HFFc6 (cell line): ENCODE results near the gene DENND5B. TPM values are rescaled to one million over a fixed set of nuclear protein-coding genes. Genes with fewer than 3 reads are reported as not detected.
"Not testable (repeated sequence)": the region's sequence is repeated elsewhere in the genome, so short reads cannot be mapped to it uniquely, and the experiment has no call there.

Source experiments
- DNase-seq: peaks from one replicate; pipeline ENCODE4 v3.0.0-alpha.2; 2018
- H3K27ac Mint-ChIP-seq: 2 replicates; pipeline ENCODE4 v1.8.0; 2020; ENCODE audit warnings: mild to moderate bottlenecking, mixed read lengths
- H3K27me3 Mint-ChIP-seq: 2 replicates; pipeline ENCODE4 v1.8.0; 2021; ENCODE audit warnings: mild to moderate bottlenecking, moderate library complexity, mixed read lengths; ENCODE audit not compliant: insufficient read depth
- H3K36me3 Mint-ChIP-seq: 2 replicates; pipeline ENCODE4 v1.8.0; 2021; ENCODE audit warnings: low read depth, mixed read lengths
- H3K4me1 Mint-ChIP-seq: 2 replicates; pipeline ENCODE4 v1.8.0; 2020; ENCODE audit warnings: low read depth, mixed read lengths
- H3K4me3 Mint-ChIP-seq: 2 replicates; pipeline ENCODE4 v1.8.0; 2020; ENCODE audit warnings: mild to moderate bottlenecking, moderate library complexity, mixed read lengths
- H3K9me3 Mint-ChIP-seq: 2 replicates; pipeline ENCODE4 v1.8.0; 2020; ENCODE audit warnings: mild to moderate bottlenecking, mixed read lengths
- total RNA-seq, 6 experiments: library from RNA; stranded (reverse); fragmentation: NEBNext Ultra II Directional; extraction: Animal tissue kit (Norgen Biotek cat#: 25700); gene quantifications; 2 replicates in 1 of 6; 3 replicates in 5 of 6; pipeline ENCODE4 v1.2.3, GENCODE V29; 2021
- TF ChIP-seq, protein P1 (sequence below): fragments of 200-600 bp; sonication (generic); IDR thresholded peaks from 2 replicates; pipeline ENCODE4 v1.5.0; 2021; ENCODE audit warnings: antibody characterized with exemption, mild to moderate bottlenecking

Gene DENND5B
- total RNA-seq, 6 experiments from 2014 or later: 9.5 to 11.4 (median 10.1) TPM

DNA sequence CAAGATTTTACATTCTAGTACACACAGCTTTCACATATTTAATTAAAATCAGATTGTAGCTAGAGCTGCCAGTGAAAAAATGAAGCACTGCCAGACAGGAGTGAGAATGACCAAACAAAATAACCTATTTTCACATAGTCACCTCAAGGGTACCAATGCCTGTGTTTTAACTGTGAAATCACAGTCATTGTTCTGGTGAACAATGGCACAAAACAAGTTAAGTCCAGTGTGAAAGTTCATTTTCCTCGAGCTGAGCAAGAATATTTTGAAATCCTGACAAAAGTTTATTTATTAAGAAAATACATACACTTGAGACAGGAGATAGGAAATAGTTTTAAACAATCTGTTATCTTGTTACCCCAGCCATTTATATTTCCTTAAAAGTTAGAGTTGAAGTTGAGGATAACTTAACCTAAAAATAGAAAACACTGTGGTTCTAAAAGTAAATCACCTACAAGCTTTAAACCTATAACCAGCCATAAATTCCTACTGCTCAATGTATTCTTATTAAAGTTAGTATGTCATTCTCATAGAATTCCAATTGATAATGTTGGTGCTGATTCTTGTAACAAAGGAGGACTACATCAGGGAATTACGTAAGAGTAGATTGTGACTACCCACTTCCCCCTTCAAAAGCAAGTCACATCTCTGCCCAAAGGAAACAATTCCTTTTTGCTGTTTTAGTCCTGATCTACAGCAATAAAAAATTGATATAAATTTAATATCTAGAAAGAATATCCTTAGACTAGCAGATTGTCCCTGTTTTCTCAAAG is 15.9 kb downstream of the DENND5B start:
- Mint-ChIP-seq H3K27ac (no peak overlapping the region), H3K4me1 (peaks cover 37% of the 10 kb centered on the region), H3K9me3 (no peaks in the 10 kb centered on the region), H3K27me3 (peaks cover 2% of the 10 kb centered on the region; the same call in 1 of the 2 replicates), H3K36me3 (no peaks in the 10 kb centered on the region), H3K4me3 (no peak overlapping the region)
- DNase-seq: no peak
- TF ChIP-seq, protein P1, sequence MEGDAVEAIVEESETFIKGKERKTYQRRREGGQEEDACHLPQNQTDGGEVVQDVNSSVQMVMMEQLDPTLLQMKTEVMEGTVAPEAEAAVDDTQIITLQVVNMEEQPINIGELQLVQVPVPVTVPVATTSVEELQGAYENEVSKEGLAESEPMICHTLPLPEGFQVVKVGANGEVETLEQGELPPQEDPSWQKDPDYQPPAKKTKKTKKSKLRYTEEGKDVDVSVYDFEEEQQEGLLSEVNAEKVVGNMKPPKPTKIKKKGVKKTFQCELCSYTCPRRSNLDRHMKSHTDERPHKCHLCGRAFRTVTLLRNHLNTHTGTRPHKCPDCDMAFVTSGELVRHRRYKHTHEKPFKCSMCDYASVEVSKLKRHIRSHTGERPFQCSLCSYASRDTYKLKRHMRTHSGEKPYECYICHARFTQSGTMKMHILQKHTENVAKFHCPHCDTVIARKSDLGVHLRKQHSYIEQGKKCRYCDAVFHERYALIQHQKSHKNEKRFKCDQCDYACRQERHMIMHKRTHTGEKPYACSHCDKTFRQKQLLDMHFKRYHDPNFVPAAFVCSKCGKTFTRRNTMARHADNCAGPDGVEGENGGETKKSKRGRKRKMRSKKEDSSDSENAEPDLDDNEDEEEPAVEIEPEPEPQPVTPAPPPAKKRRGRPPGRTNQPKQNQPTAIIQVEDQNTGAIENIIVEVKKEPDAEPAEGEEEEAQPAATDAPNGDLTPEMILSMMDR: no peak

DNA sequence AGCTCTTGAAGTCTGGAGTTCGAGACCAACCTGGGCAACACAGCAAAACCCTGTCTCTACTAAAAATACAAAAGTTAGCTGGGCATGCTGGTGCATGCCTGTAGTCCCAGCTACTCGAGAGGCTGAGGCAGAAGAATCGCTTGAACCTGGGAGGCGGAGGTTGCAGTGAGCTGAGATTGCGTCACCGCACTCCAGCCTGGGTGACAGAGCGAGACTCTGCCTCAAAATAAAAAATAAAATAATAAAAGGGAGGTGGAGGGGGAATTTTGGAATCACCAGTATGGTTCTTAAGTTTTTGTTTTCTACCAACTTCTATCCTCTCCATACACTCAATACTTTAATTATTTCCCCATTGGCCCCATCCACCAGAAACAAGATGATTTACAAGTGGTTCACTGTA is 16.6 kb downstream of the DENND5B start:
- DNase-seq, H3K9me3 Mint-ChIP-seq, H3K27ac Mint-ChIP-seq, H3K27me3 Mint-ChIP-seq, H3K36me3 Mint-ChIP-seq, H3K4me3 Mint-ChIP-seq: not testable (repeated sequence)
- peaks cover 42% of the 10 kb centered on the region for H3K4me1 Mint-ChIP-seq

DNA sequence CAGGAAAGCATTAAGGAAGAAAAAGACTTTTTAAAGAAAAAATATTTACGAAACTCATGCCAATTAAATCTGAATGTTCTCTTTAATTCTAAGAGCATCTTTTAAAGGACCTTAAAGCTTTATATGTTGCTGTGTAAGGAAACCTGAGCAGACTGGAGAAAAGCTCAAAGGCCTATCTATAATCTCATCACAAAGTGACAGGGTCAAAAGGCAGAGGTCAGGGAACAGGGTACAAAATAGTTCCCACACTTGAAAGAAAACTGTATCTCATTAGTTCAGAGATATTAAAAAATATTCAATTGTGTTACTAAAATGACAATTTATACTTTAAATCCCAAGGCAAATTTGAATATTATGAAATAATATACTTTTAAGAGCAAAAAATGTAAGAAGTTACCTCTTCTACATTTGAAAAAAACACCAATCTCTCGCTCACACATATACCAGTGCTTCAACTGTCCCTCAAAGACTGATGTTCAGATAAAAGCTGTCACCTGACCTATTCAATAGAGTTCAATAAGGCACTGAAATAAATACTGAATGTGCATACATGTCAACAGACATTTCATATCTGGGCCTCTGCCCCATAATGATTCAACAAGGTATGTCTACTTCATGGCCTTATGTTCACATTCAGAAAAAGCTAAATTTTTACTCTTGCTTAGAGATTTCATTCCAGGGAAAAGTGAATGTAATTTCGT is 17.9 kb downstream of the DENND5B start:
- H3K27me3 Mint-ChIP-seq: peaks cover 2% of the 10 kb centered on the region; the same call in 1 of the 2 replicates
- TF ChIP-seq, protein P1: no peak
- no peak for DNase-seq
- H3K27ac Mint-ChIP-seq: no peak overlapping the region
- no peaks in the 10 kb centered on the region for H3K9me3 Mint-ChIP-seq
- H3K4me3 Mint-ChIP-seq: no peak overlapping the region
- no peaks in the 10 kb centered on the region for H3K36me3 Mint-ChIP-seq
- H3K4me1 Mint-ChIP-seq: peaks cover 43% of the 10 kb centered on the region

DNA sequence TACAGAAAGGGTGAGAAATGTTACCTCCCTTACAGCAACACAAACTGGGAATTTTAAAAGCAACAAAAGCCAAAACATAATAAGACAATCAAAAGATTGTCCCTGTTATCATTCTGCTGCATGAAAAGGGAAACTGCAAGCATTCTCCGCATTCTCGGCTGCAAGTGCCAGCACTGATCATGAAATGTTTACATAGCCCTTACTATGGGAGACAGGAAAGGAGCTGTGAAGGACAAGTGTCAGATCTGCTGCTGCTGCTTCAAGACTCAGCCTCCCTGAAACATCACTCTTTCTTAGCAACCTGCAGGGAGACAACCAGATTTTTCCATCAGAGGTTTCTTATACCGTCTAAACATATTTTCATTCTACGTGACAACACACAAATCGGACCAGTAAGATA is 20.1 kb downstream of the DENND5B start:
- H3K36me3 Mint-ChIP-seq: no peaks in the 10 kb centered on the region
- no peaks in the 10 kb centered on the region for H3K9me3 Mint-ChIP-seq
- TF ChIP-seq, protein P1: no peak
- no peak overlapping the region for H3K27ac Mint-ChIP-seq
- no peaks in the 10 kb centered on the region; the same call in 1 of the 2 replicates for H3K27me3 Mint-ChIP-seq
- no peak overlapping the region for H3K4me3 Mint-ChIP-seq
- DNase-seq: no peak
- peaks cover 38% of the 10 kb centered on the region for H3K4me1 Mint-ChIP-seq

DNA sequence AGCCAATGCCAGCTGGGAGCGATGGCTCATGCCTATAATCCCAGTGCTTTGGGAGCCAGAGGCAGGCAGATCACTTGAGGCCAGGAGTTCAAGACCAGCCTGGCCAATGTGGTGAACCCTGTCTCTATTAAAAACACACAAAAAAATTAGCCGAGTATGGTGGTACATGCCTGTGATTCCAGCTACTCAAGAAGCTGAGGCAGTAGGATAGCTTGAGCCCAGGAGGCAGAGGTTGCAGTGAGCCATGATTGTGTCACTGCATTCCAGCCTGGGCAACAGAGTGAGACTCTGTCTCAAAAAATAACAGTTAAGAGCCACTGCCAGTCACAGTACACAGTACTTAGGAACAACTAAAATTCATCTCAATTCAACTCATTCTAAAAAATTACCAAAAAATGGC is 21.4 kb downstream of the DENND5B start:
- not testable (repeated sequence) for H3K4me3 Mint-ChIP-seq, H3K36me3 Mint-ChIP-seq, H3K27ac Mint-ChIP-seq, H3K27me3 Mint-ChIP-seq, DNase-seq, H3K9me3 Mint-ChIP-seq
- H3K4me1 Mint-ChIP-seq: peaks cover 27% of the 10 kb centered on the region

DNA sequence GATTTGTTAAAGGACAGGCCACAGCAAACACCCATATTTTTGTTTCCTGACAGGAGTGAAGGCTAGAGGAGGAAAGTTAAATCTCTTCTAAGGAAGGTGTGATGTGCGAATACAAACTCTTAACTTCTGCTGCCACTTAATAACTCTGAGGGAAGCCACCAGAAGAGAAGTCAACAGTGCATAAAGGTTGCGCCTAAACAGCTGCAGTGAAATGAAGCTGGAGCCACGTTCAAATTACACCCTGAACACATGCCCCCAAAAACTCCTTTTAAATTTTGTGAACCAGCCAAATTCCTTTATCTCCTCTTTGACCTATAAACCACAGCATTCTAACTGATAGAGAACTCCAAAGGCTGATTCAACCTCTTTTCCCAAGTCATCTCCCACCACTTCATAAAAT is 22.4 kb downstream of the DENND5B start:
- Mint-ChIP-seq H3K4me3 (no peak overlapping the region), H3K9me3 (no peaks in the 10 kb centered on the region), H3K4me1 (peaks cover 26% of the 10 kb centered on the region), H3K27ac (no peak overlapping the region), H3K36me3 (no peaks in the 10 kb centered on the region), H3K27me3 (peaks cover 1% of the 10 kb centered on the region)
- no peak for DNase-seq
- TF ChIP-seq, protein P1: no peak
